ENCODE measurements around the gene KRTAP1-3. TPM values are rescaled to one million over a fixed set of nuclear protein-coding genes. Genes with fewer than 3 reads are reported as not detected.
"Not testable (repeated sequence)": the region's sequence is repeated elsewhere in the genome, so short reads cannot be mapped to it uniquely, and the experiment has no call there.

Gene KRTAP1-3, protein sequence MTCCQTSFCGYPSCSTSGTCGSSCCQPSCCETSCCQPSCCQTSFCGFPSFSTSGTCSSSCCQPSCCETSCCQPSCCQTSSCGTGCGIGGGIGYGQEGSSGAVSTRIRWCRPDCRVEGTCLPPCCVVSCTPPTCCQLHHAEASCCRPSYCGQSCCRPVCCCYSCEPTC
- not detected for total RNA-seq
- polyA plus RNA-seq (ENCODE audit: insufficient read depth, low read depth, low replicate concordance) = not detected
- long read RNA-seq, donor 1 = 0 reads
- long read RNA-seq, donor 2 = 0 reads

DNA sequence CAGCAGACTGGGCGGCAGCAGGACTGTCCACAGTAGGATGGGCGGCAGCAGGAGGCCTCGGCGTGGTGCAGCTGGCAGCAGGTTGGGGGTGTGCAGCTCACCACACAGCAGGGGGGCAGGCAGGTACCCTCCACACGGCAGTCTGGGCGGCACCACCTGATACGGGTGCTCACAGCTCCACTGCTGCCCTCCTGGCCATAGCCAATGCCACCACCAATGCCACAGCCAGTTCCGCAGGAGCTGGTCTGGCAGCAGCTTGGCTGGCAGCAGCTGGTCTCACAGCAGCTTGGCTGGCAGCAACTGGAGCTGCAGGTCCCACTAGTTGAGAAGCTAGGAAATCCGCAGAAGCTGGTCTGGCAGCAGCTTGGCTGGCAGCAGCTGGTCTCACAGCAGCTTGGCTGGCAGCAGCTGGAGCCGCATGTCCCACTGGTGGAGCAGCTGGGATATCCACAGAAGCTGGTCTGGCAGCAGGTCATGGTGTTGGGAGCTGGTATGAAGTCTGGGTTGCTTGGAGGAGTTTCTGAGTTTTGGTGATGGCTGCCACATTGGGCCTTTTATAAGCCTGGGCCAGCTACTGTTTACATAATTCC lies at the start of gene KRTAP1-3:
Gene KRTAP1-3 (minus strand): TSS at position 529 of the 590 bp plus-strand sequence. CDS start 53 bp downstream, at position 476.
- H3K9me3 ChIP-seq; intact Hi-C loops (cut with DNase I; ENCODE audit: low total_unique reads); H3K4me3 ChIP-seq; DNase-seq; H3K27me3 ChIP-seq; H3K36me3 ChIP-seq (ENCODE audit: low read depth, missing control alignments); H3K4me1 ChIP-seq; H3K27ac ChIP-seq: not testable (repeated sequence)
- WGBS, 2 donors = 77 to 94% methylated on average over 3 to 6 of the region's 10 CpGs

DNA sequence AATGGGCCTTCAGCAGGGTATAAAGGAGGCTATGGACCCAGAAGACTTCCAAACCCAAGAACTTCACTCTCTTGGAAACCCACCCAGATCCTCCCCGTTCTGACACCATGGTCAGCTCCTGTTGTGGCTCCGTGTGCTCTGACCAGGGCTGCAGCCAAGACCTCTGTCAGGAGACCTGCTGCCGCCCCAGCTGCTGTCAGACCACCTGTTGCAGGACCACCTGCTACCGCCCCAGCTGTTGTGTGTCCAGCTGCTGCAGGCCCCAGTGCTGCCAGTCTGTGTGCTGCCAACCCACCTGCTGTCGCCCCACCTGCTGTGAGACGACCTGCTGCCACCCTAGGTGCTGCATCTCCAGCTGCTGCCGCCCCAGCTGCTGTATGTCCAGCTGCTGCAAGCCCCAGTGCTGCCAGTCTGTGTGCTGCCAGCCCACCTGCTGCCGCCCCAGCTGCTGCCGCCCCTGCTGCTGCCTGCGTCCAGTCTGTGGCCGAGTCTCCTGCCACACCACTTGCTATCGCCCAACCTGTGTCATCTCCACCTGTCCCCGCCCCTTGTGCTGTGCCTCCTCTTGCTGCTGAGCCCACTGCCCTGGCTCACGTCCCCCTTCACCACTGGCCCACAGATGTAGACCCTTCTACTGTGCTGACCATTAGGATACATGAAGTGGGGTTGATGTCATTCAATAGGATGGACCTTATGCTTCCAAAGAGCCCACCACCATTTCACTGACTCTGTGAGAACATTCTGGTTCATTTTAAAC lies 49.6 kb upstream of the KRTAP1-3 start, which contains the start of gene KRTAP4-7:
Gene KRTAP4-7 (plus strand): TSS at position 51 of the 757 bp plus-strand sequence. CDS start 57 bp downstream, at position 108.
- WGBS, 2 donors = 73 to 83% methylated on average over 5 to 11 of the region's 14 CpGs

DNA sequence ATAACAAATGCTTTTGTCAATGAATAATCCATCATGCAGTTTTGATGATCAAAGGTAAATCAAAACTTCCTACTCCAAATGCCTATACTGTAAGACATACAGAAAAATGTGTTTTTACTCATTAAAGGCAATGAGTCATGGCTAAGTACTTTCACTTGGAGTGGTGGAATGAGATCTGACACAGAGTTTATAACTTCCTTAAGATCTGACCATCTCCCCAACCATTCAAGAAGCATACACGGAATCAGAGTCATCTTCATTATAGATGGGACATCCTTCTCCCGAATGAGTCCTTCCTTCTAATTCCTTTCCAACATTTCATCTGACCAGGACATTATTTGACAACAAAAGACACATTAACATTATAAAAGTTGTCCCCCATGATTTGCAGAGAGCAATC lies 48.8 kb upstream of the KRTAP1-3 start:
- WGBS, 2 donors = 76 to 78% methylated on average over 2 of the region's 2 CpGs
- H3K27me3 ChIP-seq; H3K36me3 ChIP-seq (ENCODE audit: low read depth, missing control alignments); H3K4me3 ChIP-seq; H3K27ac ChIP-seq; intact Hi-C loops (cut with DNase I; ENCODE audit: low total_unique reads); DNase-seq; H3K4me1 ChIP-seq; H3K9me3 ChIP-seq: not testable (repeated sequence)

More for the DNA sequence above, 49.6 kb upstream of the KRTAP1-3 start, which contains the start of gene KRTAP4-7:
- H3K36me3 ChIP-seq (ENCODE audit: low read depth, missing control alignments); H3K9me3 ChIP-seq; H3K27ac ChIP-seq; H3K4me1 ChIP-seq; intact Hi-C loops (cut with DNase I; ENCODE audit: low total_unique reads); DNase-seq; H3K4me3 ChIP-seq; H3K27me3 ChIP-seq: not testable (repeated sequence)

DNA sequence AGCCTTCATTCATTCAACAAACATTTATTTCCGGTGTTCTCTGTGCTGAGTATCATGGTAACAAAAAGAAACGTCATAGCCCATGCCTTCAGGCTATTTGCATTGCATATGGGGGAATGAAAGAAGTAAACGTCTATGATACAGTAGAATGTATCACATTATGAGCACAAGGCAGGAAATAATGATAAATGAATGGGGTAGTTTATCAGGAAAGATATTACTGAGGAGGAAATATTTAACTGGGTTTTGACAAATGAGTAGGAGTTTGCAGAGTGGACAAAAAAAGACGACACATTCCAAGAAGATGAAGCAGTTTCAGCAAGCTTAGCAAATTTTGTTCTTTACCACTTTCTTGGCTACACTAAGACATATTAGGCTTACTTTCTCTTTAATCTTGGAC lies 48.0 kb upstream of the KRTAP1-3 start:
- intact Hi-C loops (cut with DNase I; ENCODE audit: low total_unique reads) = no loop called here
- Histone ChIP-seq H3K27me3 (no peaks in the 10 kb centered on the region), H3K36me3 (ENCODE audit: low read depth, missing control alignments) (no peaks in the 10 kb centered on the region), H3K4me1 (no peaks in the 10 kb centered on the region), H3K27ac (no peak overlapping the region), H3K4me3 (no peak overlapping the region), H3K9me3 (no peaks in the 10 kb centered on the region)
- no peak for DNase-seq
- TF ChIP-seq, protein P1, sequence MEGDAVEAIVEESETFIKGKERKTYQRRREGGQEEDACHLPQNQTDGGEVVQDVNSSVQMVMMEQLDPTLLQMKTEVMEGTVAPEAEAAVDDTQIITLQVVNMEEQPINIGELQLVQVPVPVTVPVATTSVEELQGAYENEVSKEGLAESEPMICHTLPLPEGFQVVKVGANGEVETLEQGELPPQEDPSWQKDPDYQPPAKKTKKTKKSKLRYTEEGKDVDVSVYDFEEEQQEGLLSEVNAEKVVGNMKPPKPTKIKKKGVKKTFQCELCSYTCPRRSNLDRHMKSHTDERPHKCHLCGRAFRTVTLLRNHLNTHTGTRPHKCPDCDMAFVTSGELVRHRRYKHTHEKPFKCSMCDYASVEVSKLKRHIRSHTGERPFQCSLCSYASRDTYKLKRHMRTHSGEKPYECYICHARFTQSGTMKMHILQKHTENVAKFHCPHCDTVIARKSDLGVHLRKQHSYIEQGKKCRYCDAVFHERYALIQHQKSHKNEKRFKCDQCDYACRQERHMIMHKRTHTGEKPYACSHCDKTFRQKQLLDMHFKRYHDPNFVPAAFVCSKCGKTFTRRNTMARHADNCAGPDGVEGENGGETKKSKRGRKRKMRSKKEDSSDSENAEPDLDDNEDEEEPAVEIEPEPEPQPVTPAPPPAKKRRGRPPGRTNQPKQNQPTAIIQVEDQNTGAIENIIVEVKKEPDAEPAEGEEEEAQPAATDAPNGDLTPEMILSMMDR (IDR thresholded peaks at IDR 0.05) = no peak
- no peak for TF ChIP-seq POLR2A (IDR thresholded peaks at IDR 0.05)
- WGBS, 2 donors = 49 to 61% methylated on average over 4 of the region's 4 CpGs

DNA sequence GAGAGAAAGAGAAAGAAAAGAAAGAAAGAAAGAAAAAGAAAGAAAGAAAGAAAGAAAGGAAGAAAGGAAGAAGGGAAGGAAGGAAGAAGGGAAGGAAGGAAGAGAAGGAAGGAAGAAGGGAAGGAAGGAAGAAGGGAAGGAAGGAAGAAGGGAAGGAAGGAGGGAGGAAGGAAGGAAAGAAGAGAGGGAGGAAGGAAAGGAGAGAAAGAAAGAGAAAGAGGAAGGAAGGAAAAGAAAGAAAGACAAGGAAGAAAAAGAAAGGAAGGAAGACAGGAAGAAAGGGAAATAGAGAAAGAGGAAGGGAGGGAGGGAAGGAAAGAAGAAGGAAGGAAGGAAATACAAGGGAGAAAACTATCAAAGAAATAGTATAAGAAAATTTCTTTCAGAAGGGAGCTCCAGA lies 42.1 kb upstream of the KRTAP1-3 start:
- intact Hi-C loops (cut with DNase I; ENCODE audit: low total_unique reads) = no loop called here
- Histone ChIP-seq H3K9me3 (no peaks in the 10 kb centered on the region), H3K4me3 (no peak overlapping the region), H3K4me1 (no peaks in the 10 kb centered on the region), H3K27ac (no peak overlapping the region), H3K36me3 (ENCODE audit: low read depth, missing control alignments) (no peaks in the 10 kb centered on the region), H3K27me3 (no peaks in the 10 kb centered on the region)
- no peak for DNase-seq
- TF ChIP-seq, protein P1 (IDR thresholded peaks at IDR 0.05) = no peak
- TF ChIP-seq POLR2A (IDR thresholded peaks at IDR 0.05) = no peak

DNA sequence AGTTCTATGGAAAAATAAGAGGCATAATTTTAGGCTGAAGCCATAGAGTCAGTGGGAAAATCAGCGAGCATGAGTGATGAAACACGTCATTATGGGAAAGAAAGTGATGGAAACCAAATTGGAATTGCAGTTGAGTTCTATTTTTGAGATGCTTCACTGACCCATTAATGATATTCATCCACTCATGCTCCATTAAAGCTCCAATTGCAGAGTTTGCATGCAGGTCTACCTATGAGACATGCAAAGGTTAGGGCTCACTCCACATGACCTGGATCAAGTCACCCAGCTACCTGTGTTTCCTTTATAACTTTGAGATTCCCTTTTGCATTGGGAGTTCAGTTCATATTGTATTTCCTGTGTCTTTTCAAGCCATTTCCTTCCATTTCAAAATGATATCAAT lies 39.0 kb upstream of the KRTAP1-3 start:
- DNase-seq = no peak
- Histone ChIP-seq H3K36me3 (ENCODE audit: low read depth, missing control alignments) (no peaks in the 10 kb centered on the region), H3K9me3 (no peaks in the 10 kb centered on the region), H3K4me1 (no peaks in the 10 kb centered on the region), H3K27me3 (no peaks in the 10 kb centered on the region), H3K4me3 (no peak overlapping the region), H3K27ac (no peak overlapping the region)
- 93 to 94% methylated on average over 2 of the region's 2 CpGs for WGBS, 2 donors
- intact Hi-C loops (cut with DNase I; ENCODE audit: low total_unique reads) = no loop called here
- TF ChIP-seq, protein P1 (IDR thresholded peaks at IDR 0.05) = no peak
- no peak for TF ChIP-seq POLR2A (IDR thresholded peaks at IDR 0.05)
